ENCODE data around the gene MYO1B.

MYO1B gene

DNA sequence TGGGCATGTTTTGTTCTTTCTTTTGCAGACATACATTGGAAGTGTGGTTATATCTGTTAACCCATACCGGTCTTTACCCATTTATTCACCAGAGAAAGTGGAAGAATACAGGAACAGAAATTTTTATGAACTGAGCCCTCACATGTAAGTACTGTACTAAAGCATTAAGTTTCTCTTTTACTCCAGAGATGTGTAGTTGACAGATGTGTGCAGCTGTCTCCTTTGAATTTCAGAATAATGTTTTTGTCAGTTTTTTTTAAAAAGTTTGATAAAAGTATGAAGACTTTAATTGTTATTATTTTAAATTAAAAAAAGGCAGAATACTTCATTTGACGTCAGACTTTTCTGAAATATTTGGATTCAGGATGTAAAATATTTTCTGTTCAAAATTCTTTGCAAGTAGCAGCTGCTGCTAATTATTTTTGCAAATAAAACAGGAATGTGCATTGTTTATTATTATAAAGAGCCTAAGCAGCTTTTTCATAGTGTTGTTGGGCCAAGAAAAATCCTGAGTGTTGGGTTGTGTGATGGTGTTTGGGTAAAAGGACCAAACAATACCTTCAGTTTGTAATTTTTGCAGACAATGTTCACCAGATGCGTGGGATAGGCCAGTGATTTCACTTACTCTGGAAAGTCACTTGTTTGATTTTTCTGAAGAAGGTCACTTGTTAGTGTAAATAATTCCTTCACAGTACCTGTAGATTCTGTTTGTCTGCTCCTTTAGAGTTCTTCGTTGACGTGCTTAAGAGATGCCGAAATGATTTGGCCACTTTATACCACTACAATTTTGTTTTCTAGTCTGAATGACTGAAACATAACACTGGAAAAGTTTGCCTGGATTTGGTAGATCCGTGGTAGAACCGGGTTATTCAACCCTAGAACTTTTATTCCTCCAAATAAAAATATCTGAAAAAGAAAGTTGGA is 51.1 kb downstream of the MYO1B start:
- no peak overlapping the region for H3K4me3 ChIP-seq (ENCODE audit: extremely low read depth, insufficient read depth, low read length, poor library complexity, severe bottlenecking)
- H3K9me3 ChIP-seq (ENCODE audit: control insufficient read depth, low read length): no peaks in the 10 kb centered on the region
- 88 to 89% methylated on average over 1 to 3 of the region's 8 CpGs for WGBS, 2 experiments (ENCODE audit: insufficient coverage in 2 of 2)
- H3K27ac ChIP-seq (ENCODE audit: low read depth, low read length, severe bottlenecking): no peak overlapping the region
- H3K36me3 ChIP-seq (ENCODE audit: control insufficient read depth, insufficient read depth, low read length): peaks cover 36% of the 10 kb centered on the region
- H3K4me1 ChIP-seq (ENCODE audit: control insufficient read depth, insufficient read depth, low read length, poor library complexity, severe bottlenecking): peaks cover 9% of the 10 kb centered on the region

DNA sequence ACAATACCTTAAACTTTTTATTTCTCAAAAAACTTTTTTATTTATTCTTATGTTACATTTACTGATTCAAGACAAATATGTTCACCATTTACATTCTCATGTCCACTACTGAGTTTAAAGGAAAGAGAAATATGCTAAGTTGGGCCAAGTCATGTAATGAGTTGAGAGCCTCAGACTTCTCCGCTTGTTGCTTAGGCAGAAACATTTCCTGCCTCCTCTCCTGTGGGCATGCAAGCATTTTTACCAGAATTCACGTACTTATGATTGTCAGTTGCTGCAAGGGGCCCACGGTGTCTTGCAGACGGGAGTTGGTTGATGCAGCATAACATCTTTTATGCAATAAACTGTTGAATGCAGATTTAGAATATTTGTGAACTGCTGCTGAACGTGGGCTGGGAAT is 51.8 kb downstream of the MYO1B start:
- H3K27ac ChIP-seq (ENCODE audit: low read depth, low read length, severe bottlenecking): no peak overlapping the region
- H3K9me3 ChIP-seq (ENCODE audit: control insufficient read depth, low read length): no peaks in the 10 kb centered on the region
- H3K4me1 ChIP-seq (ENCODE audit: control insufficient read depth, insufficient read depth, low read length, poor library complexity, severe bottlenecking): peaks cover 6% of the 10 kb centered on the region
- 75 to 77% methylated on average over 4 to 5 of the region's 5 CpGs for WGBS, 2 experiments (ENCODE audit: insufficient coverage in 2 of 2)
- peaks cover 41% of the 10 kb centered on the region for H3K36me3 ChIP-seq (ENCODE audit: control insufficient read depth, insufficient read depth, low read length)
- H3K4me3 ChIP-seq (ENCODE audit: extremely low read depth, insufficient read depth, low read length, poor library complexity, severe bottlenecking): no peak overlapping the region

DNA sequence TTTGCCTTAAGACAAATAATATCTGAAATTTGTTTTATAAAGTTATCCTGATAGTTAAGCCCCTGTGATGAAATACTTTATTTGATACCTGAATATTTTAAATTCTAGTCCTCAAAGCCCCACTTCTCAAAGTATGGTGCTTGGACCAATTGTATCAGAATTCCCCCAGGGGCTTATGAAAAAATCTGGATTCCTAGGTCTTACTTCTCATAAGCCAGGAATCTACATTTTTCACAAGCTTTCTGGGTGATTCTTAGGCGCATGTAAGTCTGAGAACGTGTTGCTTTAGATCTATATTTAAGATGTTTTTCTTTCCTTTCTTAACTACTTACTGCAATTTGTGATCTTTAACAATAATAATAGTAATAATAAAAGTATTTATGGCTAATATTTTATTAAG is 53.1 kb downstream of the MYO1B start:
- peaks cover 41% of the 10 kb centered on the region for H3K36me3 ChIP-seq (ENCODE audit: control insufficient read depth, insufficient read depth, low read length)
- no CpG with 5 or more reads among the region's 2 CpGs for WGBS, 2 experiments (ENCODE audit: insufficient coverage in 2 of 2)
- no peaks in the 10 kb centered on the region for H3K9me3 ChIP-seq (ENCODE audit: control insufficient read depth, low read length)
- H3K4me1 ChIP-seq (ENCODE audit: control insufficient read depth, insufficient read depth, low read length, poor library complexity, severe bottlenecking): peaks cover 5% of the 10 kb centered on the region
- no peak overlapping the region for H3K27ac ChIP-seq (ENCODE audit: low read depth, low read length, severe bottlenecking)
- no peak overlapping the region for H3K4me3 ChIP-seq (ENCODE audit: extremely low read depth, insufficient read depth, low read length, poor library complexity, severe bottlenecking)

DNA sequence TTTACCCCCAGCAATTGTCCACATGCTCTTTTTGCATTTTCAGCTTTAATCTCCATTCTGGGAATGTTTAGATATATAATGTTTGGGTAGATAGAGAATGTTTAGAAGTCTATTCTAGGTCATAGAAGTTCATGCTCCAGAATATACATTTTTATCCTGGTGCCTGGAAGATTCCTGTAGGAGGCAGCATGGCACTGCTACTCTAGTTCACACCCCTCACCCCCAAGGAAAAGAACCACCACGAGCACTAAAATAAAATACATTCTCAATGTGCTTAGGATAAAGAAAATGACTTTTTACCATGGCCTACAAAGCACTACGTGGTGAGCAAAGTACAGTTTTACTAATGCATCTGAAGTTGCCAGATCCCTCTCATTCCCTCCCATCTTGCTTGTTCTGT is 53.8 kb downstream of the MYO1B start:
- no peak overlapping the region for H3K4me3 ChIP-seq (ENCODE audit: extremely low read depth, insufficient read depth, low read length, poor library complexity, severe bottlenecking)
- H3K27ac ChIP-seq (ENCODE audit: low read depth, low read length, severe bottlenecking): no peak overlapping the region
- H3K4me1 ChIP-seq (ENCODE audit: control insufficient read depth, insufficient read depth, low read length, poor library complexity, severe bottlenecking): peaks cover 12% of the 10 kb centered on the region
- 93 to 100% methylated on average over 1 of the region's 2 CpGs for WGBS, 2 experiments (ENCODE audit: insufficient coverage in 2 of 2)
- peaks cover 45% of the 10 kb centered on the region for H3K36me3 ChIP-seq (ENCODE audit: control insufficient read depth, insufficient read depth, low read length)
- H3K9me3 ChIP-seq (ENCODE audit: control insufficient read depth, low read length): no peaks in the 10 kb centered on the region

DNA sequence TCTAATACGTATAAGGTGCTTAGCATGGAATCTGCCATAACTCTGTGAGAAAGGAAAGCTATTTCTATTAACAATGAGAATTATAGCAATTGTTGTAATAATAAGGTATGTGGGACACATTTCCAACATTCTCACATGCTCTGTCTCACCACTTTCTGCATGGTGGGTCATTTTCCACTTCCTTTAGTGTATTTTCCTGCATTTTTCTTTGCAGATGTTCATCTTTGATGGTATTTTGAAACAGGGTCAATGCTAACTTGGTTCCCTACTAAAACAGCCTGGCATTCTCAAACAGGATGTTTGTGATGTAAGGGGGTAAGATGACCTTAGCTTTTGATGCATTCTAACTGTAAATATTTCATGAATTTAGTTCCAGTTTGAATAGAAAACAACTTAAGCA is 54.7 kb downstream of the MYO1B start:
- no peak overlapping the region for H3K27ac ChIP-seq (ENCODE audit: low read depth, low read length, severe bottlenecking)
- peaks cover 51% of the 10 kb centered on the region for H3K36me3 ChIP-seq (ENCODE audit: control insufficient read depth, insufficient read depth, low read length)
- no CpG with 5 or more reads among the region's 1 CpG for WGBS, 2 experiments (ENCODE audit: insufficient coverage in 2 of 2)
- peaks cover 13% of the 10 kb centered on the region for H3K4me1 ChIP-seq (ENCODE audit: control insufficient read depth, insufficient read depth, low read length, poor library complexity, severe bottlenecking)
- H3K4me3 ChIP-seq (ENCODE audit: extremely low read depth, insufficient read depth, low read length, poor library complexity, severe bottlenecking): no peak overlapping the region
- H3K9me3 ChIP-seq (ENCODE audit: control insufficient read depth, low read length): no peaks in the 10 kb centered on the region

DNA sequence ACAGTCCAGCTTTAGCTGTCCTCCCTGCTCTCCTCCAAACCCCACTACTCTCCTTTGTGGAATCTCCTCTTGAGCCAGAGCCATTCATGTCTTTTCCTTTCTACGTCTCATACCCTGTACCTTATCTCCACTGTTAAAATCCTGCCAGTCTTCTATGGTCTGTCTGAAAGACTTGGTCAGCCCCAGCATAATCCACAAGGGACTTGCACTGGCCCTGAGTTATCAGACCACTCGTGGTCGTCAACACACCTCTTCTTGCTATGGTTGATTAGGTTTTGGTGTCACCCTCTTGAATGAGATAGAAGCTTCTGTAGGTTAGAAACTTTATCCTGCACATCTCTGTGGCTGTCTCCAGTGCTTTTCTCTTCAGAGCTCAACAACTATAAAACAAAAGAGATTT is 56.8 kb downstream of the MYO1B start:
- Histone ChIP-seq H3K4me1 (ENCODE audit: control insufficient read depth, insufficient read depth, low read length, poor library complexity, severe bottlenecking) (peaks cover 17% of the 10 kb centered on the region), H3K27ac (ENCODE audit: low read depth, low read length, severe bottlenecking) (peak overlapping the region; percentile 53), H3K4me3 (ENCODE audit: extremely low read depth, insufficient read depth, low read length, poor library complexity, severe bottlenecking) (no peak overlapping the region), H3K36me3 (ENCODE audit: control insufficient read depth, insufficient read depth, low read length) (peaks cover 54% of the 10 kb centered on the region), H3K9me3 (ENCODE audit: control insufficient read depth, low read length) (no peaks in the 10 kb centered on the region)
- 78 to 93% methylated on average over 1 to 2 of the region's 3 CpGs for WGBS, 2 experiments (ENCODE audit: insufficient coverage in 2 of 2)

DNA sequence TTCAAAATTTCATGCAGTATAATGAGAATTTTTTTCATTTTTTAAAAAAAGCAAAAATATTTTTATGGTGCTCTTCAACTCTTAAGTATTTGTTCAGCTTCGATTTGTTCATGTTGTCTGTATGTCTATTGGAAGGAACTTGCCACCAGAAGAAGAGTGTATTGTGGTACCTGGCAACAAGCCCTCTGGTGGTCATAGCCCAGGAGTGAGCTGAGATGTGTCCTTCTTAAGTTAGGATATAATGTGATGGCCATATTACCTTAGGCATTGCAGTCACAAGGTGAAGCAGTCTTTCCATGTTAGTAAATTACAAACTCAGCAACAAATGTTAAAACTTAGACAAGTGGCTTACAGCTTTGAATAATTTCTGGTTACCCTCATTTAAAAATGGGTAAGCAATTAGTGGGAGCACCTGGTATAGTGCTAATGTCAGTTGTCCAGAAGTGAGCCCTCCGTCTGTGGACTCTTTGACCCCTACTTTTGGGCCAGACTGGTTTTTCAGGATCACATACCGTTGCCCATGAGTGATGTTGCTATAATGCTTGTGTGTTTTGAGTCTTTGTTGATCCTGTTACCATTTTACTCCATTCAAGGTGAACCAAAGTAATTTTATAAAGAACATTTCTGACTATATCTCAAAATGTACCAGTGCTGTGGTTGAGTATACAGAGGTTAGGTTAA is 57.4 kb downstream of the MYO1B start:
- Histone ChIP-seq H3K27ac (ENCODE audit: low read depth, low read length, severe bottlenecking) (no peak overlapping the region), H3K9me3 (ENCODE audit: control insufficient read depth, low read length) (no peaks in the 10 kb centered on the region), H3K4me1 (ENCODE audit: control insufficient read depth, insufficient read depth, low read length, poor library complexity, severe bottlenecking) (peaks cover 17% of the 10 kb centered on the region), H3K36me3 (ENCODE audit: control insufficient read depth, insufficient read depth, low read length) (peaks cover 49% of the 10 kb centered on the region), H3K4me3 (ENCODE audit: extremely low read depth, insufficient read depth, low read length, poor library complexity, severe bottlenecking) (no peak overlapping the region)
- 84 to 94% methylated on average over 2 of the region's 3 CpGs for WGBS, 2 experiments (ENCODE audit: insufficient coverage in 2 of 2)

DNA sequence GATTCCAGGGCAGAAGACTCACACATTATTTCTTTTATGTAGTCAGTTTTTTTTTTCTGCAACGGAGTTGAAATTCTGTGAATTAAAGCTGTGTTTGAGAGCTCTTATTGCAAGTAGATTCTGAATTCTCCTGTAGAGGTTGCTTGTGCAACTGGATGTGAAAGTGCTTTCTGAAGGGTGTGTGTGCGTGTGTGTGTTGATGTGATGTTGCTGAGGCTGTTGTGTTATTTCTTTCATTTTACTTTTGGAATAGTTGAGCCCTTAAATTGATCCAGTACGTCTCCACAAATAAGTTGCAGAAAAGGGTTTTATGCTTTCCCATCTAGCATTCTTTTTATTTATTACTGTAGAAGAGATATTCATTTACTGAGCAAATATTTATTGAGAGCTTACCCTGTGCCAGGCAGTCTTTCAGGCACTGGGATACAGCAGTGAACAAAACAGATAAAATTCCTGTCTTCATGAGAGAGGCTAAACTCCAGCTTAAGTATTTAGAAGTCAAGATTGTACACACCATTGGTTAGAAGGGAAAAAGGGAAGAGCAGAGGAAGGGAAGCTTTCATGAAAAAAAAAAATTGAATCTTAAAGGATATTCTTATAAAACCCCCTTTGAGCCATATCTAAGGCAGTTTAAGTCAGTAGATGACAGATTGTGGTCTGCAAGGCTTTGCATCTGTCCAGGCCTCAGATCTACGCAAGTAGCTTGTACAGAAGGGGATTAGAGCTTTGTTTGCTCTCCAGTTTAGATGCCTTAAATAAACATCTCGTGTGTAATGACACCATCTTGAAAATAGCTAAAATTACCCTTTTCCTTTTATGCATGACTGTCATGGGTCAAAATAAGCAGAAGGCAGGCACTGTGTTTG is 58.2 kb downstream of the MYO1B start:
- Histone ChIP-seq H3K4me3 (ENCODE audit: extremely low read depth, insufficient read depth, low read length, poor library complexity, severe bottlenecking) (no peak overlapping the region), H3K36me3 (ENCODE audit: control insufficient read depth, insufficient read depth, low read length) (peaks cover 47% of the 10 kb centered on the region), H3K27ac (ENCODE audit: low read depth, low read length, severe bottlenecking) (peak overlapping the region; percentile 8), H3K9me3 (ENCODE audit: control insufficient read depth, low read length) (no peaks in the 10 kb centered on the region), H3K4me1 (ENCODE audit: control insufficient read depth, insufficient read depth, low read length, poor library complexity, severe bottlenecking) (peaks cover 21% of the 10 kb centered on the region)
- WGBS, 2 experiments (ENCODE audit: insufficient coverage in 2 of 2): 100% methylated on average over 1 of the region's 5 CpGs

DNA sequence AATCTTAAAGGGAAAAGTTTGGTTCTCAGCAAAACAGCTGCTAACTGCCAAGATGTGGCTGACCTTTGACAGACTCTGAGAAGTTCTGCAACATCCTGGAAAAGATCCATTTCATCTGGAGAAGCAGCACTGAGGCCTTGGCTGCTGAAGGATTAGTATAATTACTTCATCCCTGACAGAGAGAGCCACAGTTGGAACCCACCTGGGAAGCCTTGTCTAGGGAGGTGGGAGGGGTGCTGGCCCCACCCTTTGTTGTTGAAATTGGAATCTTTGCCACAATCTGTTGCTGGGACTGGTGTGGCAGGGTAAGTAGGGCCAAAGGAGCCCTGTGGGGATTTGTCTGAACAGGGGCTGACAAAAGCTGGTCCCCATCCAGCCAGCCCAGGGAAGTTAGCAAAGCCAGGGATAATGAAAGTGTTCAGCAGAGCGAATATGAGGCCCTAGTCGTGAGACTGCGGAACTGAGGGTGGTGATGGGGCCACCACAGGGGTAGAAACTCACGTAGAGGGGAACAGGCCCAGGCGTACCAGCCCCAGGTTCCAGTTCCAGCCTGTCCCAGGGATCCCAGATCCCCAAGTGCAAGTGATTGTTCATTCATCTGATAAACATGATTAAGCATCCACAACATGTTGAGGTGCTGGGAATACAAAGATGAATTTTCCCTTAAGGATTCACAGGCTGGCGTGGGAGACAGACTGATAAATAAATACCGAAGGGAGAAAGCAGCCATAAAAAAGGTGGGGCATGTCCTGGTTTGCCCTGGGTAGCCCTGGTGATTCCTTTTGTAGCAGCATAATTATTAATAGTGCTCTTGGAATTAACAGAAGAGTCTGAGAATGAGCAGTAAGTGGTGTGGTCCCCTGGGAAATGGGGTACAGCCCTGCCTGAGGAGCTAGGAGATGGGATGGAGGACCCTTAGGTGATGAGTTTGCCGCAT is 60.0 kb downstream of the MYO1B start:
- Histone ChIP-seq H3K4me1 (ENCODE audit: control insufficient read depth, insufficient read depth, low read length, poor library complexity, severe bottlenecking) (peaks cover 21% of the 10 kb centered on the region), H3K4me3 (ENCODE audit: extremely low read depth, insufficient read depth, low read length, poor library complexity, severe bottlenecking) (no peak overlapping the region), H3K9me3 (ENCODE audit: control insufficient read depth, low read length) (no peaks in the 10 kb centered on the region), H3K27ac (ENCODE audit: low read depth, low read length, severe bottlenecking) (no peak overlapping the region), H3K36me3 (ENCODE audit: control insufficient read depth, insufficient read depth, low read length) (peaks cover 35% of the 10 kb centered on the region)
- WGBS, 2 experiments (ENCODE audit: insufficient coverage in 2 of 2): 94 to 97% methylated on average over 8 of the region's 8 CpGs

DNA sequence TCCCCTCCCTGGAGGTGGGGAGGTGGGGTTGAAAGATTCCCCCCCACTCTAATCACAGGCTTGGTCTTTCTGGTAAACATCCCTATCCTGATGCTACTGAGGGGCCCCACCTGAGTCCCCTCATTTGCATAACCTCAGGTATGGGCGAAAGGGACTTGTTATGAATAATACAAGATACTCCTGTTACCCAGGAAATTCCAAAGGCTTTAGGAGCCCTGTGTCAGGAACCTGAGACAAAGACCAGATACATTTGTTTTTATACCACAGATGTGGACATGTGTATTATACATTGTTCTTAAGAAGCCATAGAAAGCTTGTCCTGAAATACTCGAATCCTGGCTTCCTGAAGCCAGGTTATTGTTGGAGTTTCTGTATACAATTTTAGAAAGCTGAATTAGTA is 62.8 kb downstream of the MYO1B start:
- WGBS, 2 experiments (ENCODE audit: insufficient coverage in 2 of 2): 80 to 100% methylated on average over 1 of the region's 2 CpGs
- Histone ChIP-seq H3K4me1 (ENCODE audit: control insufficient read depth, insufficient read depth, low read length, poor library complexity, severe bottlenecking) (peaks cover 17% of the 10 kb centered on the region), H3K9me3 (ENCODE audit: control insufficient read depth, low read length) (no peaks in the 10 kb centered on the region), H3K36me3 (ENCODE audit: control insufficient read depth, insufficient read depth, low read length) (peaks cover 18% of the 10 kb centered on the region), H3K27ac (ENCODE audit: low read depth, low read length, severe bottlenecking) (no peak overlapping the region), H3K4me3 (ENCODE audit: extremely low read depth, insufficient read depth, low read length, poor library complexity, severe bottlenecking) (no peak overlapping the region)

All from mesodermal cell (in vitro differentiated cells).